K562 (cell line): ENCODE results near the gene PRKD1. TPM values are rescaled to one million over a fixed set of nuclear protein-coding genes. Genes with fewer than 3 reads are reported as not detected.

Experiments used
- ATAC-seq: fragments of 200-7000 bp; cut with Tn5 transposase; 3 replicates; pipeline ENCODE4 v1.9.1; 2020; ENCODE audit warnings: moderate library complexity
- BruUV-seq: library from RNA; stranded (reverse); fragments of 400-500 nt; replicated peaks from 2 replicates; lab custom pipeline; 2021; lab: Mats Ljungman, UMichigan
- CTCF ChIA-PET: fragments of 300-600 bp; formaldehyde crosslinking; extraction: SDS; loops from one replicate; lab custom pipeline; 2021; ENCODE audit warnings: low intra/inter-chr PET ratio; lab: Yijun Ruan, JAX
- POLR2A ChIA-PET: fragments of 300-600, 350-650 bp; sonication (Branson Sonifier 250); formaldehyde crosslinking; extraction: SDS; loops from one replicate; lab custom pipeline; 2021; ENCODE audit warnings: antibody characterized with exemption, inconsistent platforms; lab: Yijun Ruan, JAX
- DNase-seq, 4 experiments: peaks; one replicate each; pipeline versions ENCODE4 v3.0.0 to v3.0.0-alpha.2; 2011 to 2018; ENCODE audit warnings: low spot score in 3 of 4, mixed read lengths in 3 of 4; ENCODE audit errors: extremely low read depth in 1 of 4
- FAIRE-seq: peaks from 2 replicates; lab custom pipeline; 2011; peaks lifted over from hg19 to GRCh38; lab: Jason Lieb, UNC
- H2AFZ ChIP-seq: 2 replicates; pipeline ENCODE4 v1.6.0; 2011; ENCODE audit warnings: low read depth, low read length, control low read depth, inconsistent platforms
- H3K27ac ChIP-seq: fragments of 200-600 bp; 3 replicates; pipeline ENCODE4 v1.8.0; 2011; ENCODE audit warnings: low read depth, mild to moderate bottlenecking, control low read depth, inconsistent platforms, low read length, moderate library complexity, mixed read lengths; ENCODE audit errors: extremely low read depth
- H3K27me3 ChIP-seq, 2 experiments: fragments of 300-600 bp in 1 of 2; 2 replicates in 1 of 2; 3 replicates in 1 of 2; pipeline versions ENCODE4 v1.6.0 to v1.8.0; 2011; ENCODE audit warnings: inconsistent platforms in 2 of 2, low read length in 2 of 2, mild to moderate bottlenecking in 1 of 2, mixed read lengths in 1 of 2, moderate library complexity in 1 of 2; ENCODE audit not compliant: control insufficient read depth in 2 of 2, insufficient read depth in 2 of 2
- H3K36me3 ChIP-seq: fragments of 300-600 bp; 3 replicates; pipeline ENCODE4 v1.8.0; 2011; ENCODE audit warnings: mild to moderate bottlenecking, low read length, inconsistent platforms; ENCODE audit not compliant: control insufficient read depth, insufficient read depth
- H3K4me1 ChIP-seq, 2 experiments: fragments of 200-600 bp in 1 of 2; replicated peaks in 1 of 2; 2 replicates in 1 of 2; 3 replicates in 1 of 2; pipeline versions ENCODE4 v1.5.1 to v1.8.0; 2011; ENCODE audit warnings: inconsistent platforms in 2 of 2, low read length in 2 of 2, mild to moderate bottlenecking in 1 of 2, mixed read lengths in 1 of 2, moderate library complexity in 1 of 2; ENCODE audit not compliant: control insufficient read depth in 2 of 2, insufficient read depth in 2 of 2
- H3K4me2 ChIP-seq: 2 replicates; pipeline ENCODE4 v1.6.1; 2011; ENCODE audit warnings: low read length, control low read depth, inconsistent platforms, mixed read lengths; ENCODE audit not compliant: insufficient read depth
- H3K4me3 ChIP-seq: fragments of 200-600 bp; sonication (generic), shearing (Covaris generic); 2 replicates; pipeline ENCODE4 v1.5.1; 2016; ENCODE audit warnings: control low read depth, inconsistent platforms
- H3K79me2 ChIP-seq: fragments of 200-600 bp; 3 replicates; pipeline ENCODE4 v1.8.0; 2011; ENCODE audit warnings: low read length, inconsistent platforms; ENCODE audit not compliant: control insufficient read depth, insufficient read depth
- H3K9ac ChIP-seq, 2 experiments: 2 replicates each; pipeline versions ENCODE4 v1.6.0 to v1.6.1; 2011; ENCODE audit warnings: low read depth in 2 of 2, low read length in 2 of 2, control low read depth in 1 of 2, inconsistent platforms in 1 of 2, mild to moderate bottlenecking in 1 of 2, mixed read lengths in 1 of 2; ENCODE audit not compliant: insufficient read depth in 1 of 2
- H3K9me1 ChIP-seq: one replicate; pipeline ENCODE4 v1.6.0; 2011; ENCODE audit warnings: inconsistent platforms, mild to moderate bottlenecking, low read length, moderate library complexity; ENCODE audit not compliant: control insufficient read depth, insufficient read depth
- H3K9me3 ChIP-seq: replicated peaks from 2 replicates; pipeline ENCODE4 v1.5.1; 2011; ENCODE audit warnings: low read depth, low read length, inconsistent platforms; ENCODE audit not compliant: control insufficient read depth, insufficient read depth
- H4K20me1 ChIP-seq: replicated peaks from 2 replicates; pipeline ENCODE4 v1.6.1; 2011; ENCODE audit warnings: low read length, inconsistent platforms, mixed read lengths; ENCODE audit not compliant: control insufficient read depth, insufficient read depth
- ARID1B ChIP-seq: fragments of 450-650 bp; IDR thresholded peaks from 2 replicates; pipeline ENCODE4 v1.6.1; 2016; ENCODE audit warnings: antibody characterized with exemption, mild to moderate bottlenecking, inconsistent platforms
- BDP1 ChIP-seq: IDR thresholded peaks from 3 replicates; pipeline ENCODE4 v1.6.1; 2011; ENCODE audit not compliant: insufficient read length, insufficient read depth
- EP300 ChIP-seq: IDR thresholded peaks from 2 replicates; pipeline ENCODE4 v1.6.1; 2012; ENCODE audit warnings: low read length, improper control_type of control experiment
- FOXP4 ChIP-seq: sonication (generic); formaldehyde crosslinking; IDR thresholded peaks from 2 replicates; pipeline ENCODE4 v1.8.0; 2022; ENCODE audit warnings: mild to moderate bottlenecking, missing genetic modification reagents, borderline replicate concordance
- GTF2A2 ChIP-seq: IDR thresholded peaks from 2 replicates; pipeline ENCODE4 v1.6.1; 2016; ENCODE audit warnings: mild to moderate bottlenecking, missing genetic modification characterization, missing compliant biosample characterization
- JUND ChIP-seq, 2 experiments: IDR thresholded peaks; 2 replicates in 1 of 2; 3 replicates in 1 of 2; pipeline ENCODE4 v1.6.1; 2011; ENCODE audit warnings: borderline replicate concordance in 2 of 2, low read depth in 2 of 2, low read length in 2 of 2, improper control_type of control experiment in 1 of 2, missing biosample characterization in 1 of 2, missing genetic modification characterization in 1 of 2, missing genetic modification reagents in 1 of 2
- MAFG ChIP-seq: fragments of 450-650 bp; conservative IDR thresholded peaks from 2 replicates; pipeline ENCODE4 v1.6.1; 2016; ENCODE audit warnings: missing genetic modification characterization, missing compliant biosample characterization
- MAFK ChIP-seq: IDR thresholded peaks from 2 replicates; pipeline ENCODE4 v1.6.1; 2011; ENCODE audit warnings: low read length, improper control_type of control experiment
- MYBL2 ChIP-seq, 2 experiments: fragments of 450-650 bp in 1 of 2; sonication (generic) in 1 of 2; formaldehyde crosslinking in 1 of 2; IDR thresholded peaks; 2 replicates each; pipeline versions ENCODE4 v1.6.1 to v1.8.1; 2017 to 2022; ENCODE audit warnings: borderline replicate concordance in 1 of 2, inconsistent platforms in 1 of 2, low read depth in 1 of 2, mild to moderate bottlenecking in 1 of 2, missing genetic modification reagents in 1 of 2, moderate library complexity in 1 of 2
- PRPF4 ChIP-seq: fragments of 200-400 bp; formaldehyde crosslinking; IDR thresholded peaks from one replicate; pipeline ENCODE4 v1.6.1; 2017; ENCODE audit warnings: low read length, low read depth, mild to moderate bottlenecking; ENCODE audit not compliant: insufficient read depth, poor library complexity, severe bottlenecking
- RBBP5 ChIP-seq: fragments of 200-600 bp; sonication (generic); IDR thresholded peaks from 2 replicates; pipeline ENCODE4 v1.6.1; 2012; ENCODE audit warnings: borderline replicate concordance, mild to moderate bottlenecking, low read length, control low read depth, inconsistent platforms; ENCODE audit not compliant: insufficient read depth, poor library complexity, severe bottlenecking
- SMARCE1 ChIP-seq: fragments of 450-650 bp; IDR thresholded peaks from 2 replicates; pipeline ENCODE4 v1.7.1; 2016; ENCODE audit warnings: mild to moderate bottlenecking
- TCF15 ChIP-seq: fragments of 250-450 bp; sonication (Bioruptor Pico); IDR thresholded peaks from 2 replicates; pipeline ENCODE4 v1.8.0; 2022; ENCODE audit warnings: moderate library complexity, mild to moderate bottlenecking, inconsistent platforms
- WGBS: fragments of 100-300 bp; shearing (Covaris generic); methylation state at CpG from one replicate; pipeline ENCODE4 v1.1.6; 2016; ENCODE audit warnings: low coverage, mixed read lengths; ENCODE audit not compliant: insufficient coverage; ENCODE audit errors: missing lambda C conversion rate; 5-methylcytosine and 5-hydroxymethylcytosine counted together
- in situ Hi-C: fragments of 300-500 bp; cut with MboI; formaldehyde crosslinking; loops from 4 replicates; pipeline ENCODE4 v1.15.0; 2018; ENCODE audit warnings: inconsistent platforms, mixed read lengths
- intact Hi-C: fragments of 100-400 bp; cut with micrococcal nuclease; formaldehyde crosslinking; loops from 2 replicates; pipeline ENCODE4 v1.14.2; 2022
- polyA plus RNA-seq, 8 experiments: library from polyadenylated mRNA; depleted of rRNA in 4 of 8; stranded (reverse) in 5 of 8; unstranded in 3 of 8; fragments of >200 nt; fragmentation: Nextera tagmentation in 2 of 8; fragmentation: Illumina TruSeq in 1 of 8; extraction: Ambion mirVana in 2 of 8; extraction: Trizol in 1 of 8; gene quantifications; 2 replicates each; pipeline versions ENCODE4 v1.2.1 to v1.2.3, GENCODE V29; 2011 to 2014; ENCODE audit warnings: inconsistent platforms in 1 of 8, missing spikeins in 1 of 8
- total RNA-seq, 7 experiments: library from RNA; depleted of rRNA in 6 of 7; stranded (reverse); fragments of >200 nt in 6 of 7; fragmentation: Illumina TruSeq in 2 of 7; extraction: Trizol in 2 of 7; gene quantifications; 2 replicates each; pipeline versions ENCODE4 v1.2.1 to v1.2.3, GENCODE V29; 2011 to 2021; ENCODE audit warnings: low replicate concordance in 1 of 7
- TF ChIP-seq, protein P1 (sequence below): sonication (generic); formaldehyde crosslinking; IDR thresholded peaks from 2 replicates; pipeline ENCODE4 v1.4.0; 2020; ENCODE audit warnings: mild to moderate bottlenecking, missing genetic modification reagents

Gene PRKD1
- total and polyA plus RNA-seq, 9 of the 15 experiments (the other 6 are each of a cell fraction or from before 2014, with no cell fraction given) = 0.04 to 0.25 (median 0.13) TPM; not detected in 1

DNA sequence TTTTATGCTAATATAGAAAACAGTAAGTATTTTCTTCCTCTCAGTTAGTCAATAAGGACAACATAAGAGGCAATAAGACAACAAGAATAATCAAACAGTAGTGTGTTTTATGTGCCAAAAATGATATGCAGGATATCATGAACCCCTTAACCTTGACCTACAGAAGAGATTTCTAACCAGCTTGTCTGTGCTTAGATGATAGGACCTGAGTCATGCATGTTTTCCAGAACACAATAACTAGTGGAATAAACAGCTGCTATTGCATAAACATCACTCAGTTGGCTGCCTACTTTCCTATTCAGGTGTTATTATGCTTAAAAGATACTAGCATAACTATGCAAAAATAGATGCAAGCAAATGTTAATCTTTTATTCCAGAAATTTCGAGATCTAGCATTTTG lies 282.5 kb downstream of the PRKD1 start (continued):
- TF ChIP-seq JUND (IDR thresholded peaks at IDR 0.05; ENCODE audit: borderline replicate concordance, low read depth, low read length) = peak; percentile 20; the same call in 1 of the 2 replicates
- no peak for TF ChIP-seq JUND (tag; IDR thresholded peaks at IDR 0.05; ENCODE audit: borderline replicate concordance, low read depth, low read length)

DNA sequence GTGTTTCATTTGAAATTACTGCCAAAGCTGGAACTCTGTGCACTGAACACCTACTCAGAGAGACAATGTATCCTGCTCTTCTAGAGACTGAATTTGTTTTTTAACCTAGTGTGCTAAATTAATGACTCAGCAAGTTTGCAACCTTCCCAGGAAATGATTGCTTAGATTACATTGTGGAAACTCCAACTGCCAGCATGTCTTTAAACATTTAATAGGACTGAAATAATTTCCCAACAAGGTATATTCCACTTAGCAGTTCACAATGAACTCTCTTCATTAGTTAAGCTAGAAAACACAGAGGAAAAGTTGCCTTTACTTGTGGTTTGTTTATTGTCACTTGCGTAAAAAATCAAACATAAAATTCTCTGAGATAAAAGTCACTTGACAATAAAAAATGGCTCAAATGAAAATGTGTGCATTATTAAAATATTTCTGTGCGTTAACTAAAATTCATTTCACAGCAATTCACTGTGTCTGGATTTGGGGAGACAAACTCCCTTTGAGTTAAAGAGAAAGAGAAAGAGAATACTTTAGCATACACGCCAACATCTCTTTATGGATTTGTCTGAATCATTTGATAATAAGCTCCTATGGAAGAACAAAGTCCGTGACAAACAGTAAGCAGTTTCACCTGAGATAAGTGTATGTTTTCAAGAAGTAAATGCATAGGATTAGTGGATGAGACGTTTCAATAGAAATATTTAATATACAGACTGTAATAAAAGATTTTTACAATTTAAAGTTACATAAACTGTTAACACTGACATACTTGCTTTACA lies 284.0 kb downstream of the PRKD1 start:
- FAIRE-seq (peak; percentile 78), DNase-seq (peak in 2 of 4 experiments; percentile 10 to 40), ATAC-seq (peak; percentile 68; the same call in 2 of the 3 replicates)
- CTCF ChIA-PET = no interaction called here
- H3K9me1 ChIP-seq = no peaks in the 10 kb centered on the region
- H3K27me3 ChIP-seq = no peaks in the 10 kb centered on the region
- H3K4me1 ChIP-seq = peaks cover 0 to 13% of the 10 kb centered on the region in 2 experiments; a peak in 2 of 5 replicates
- peak overlapping the region in 1 of 2 experiments; percentile 16; a peak in 2 of 4 replicates for H3K9ac ChIP-seq
- no peaks in the 10 kb centered on the region; the same call in 2 of the 3 replicates for H3K36me3 ChIP-seq
- no peaks in the 10 kb centered on the region for H4K20me1 ChIP-seq
- intact Hi-C loops = no loop called here
- POLR2A ChIA-PET = no interaction called here
- peak overlapping the region; percentile 73 for H2AFZ ChIP-seq
- H3K4me3 ChIP-seq = no peak overlapping the region
- peak overlapping the region; percentile 66; the same call in 2 of the 3 replicates for H3K27ac ChIP-seq
- 25% methylated on average over 5 of the region's 5 CpGs for WGBS
- H3K79me2 ChIP-seq = no peaks in the 10 kb centered on the region
- in situ Hi-C loops = no loop called here
- peaks cover 17% of the 10 kb centered on the region for H3K9me3 ChIP-seq
- no TSS peak for BruUV-seq
- no peak overlapping the region for H3K4me2 ChIP-seq
- TF ChIP-seq, protein P1, sequence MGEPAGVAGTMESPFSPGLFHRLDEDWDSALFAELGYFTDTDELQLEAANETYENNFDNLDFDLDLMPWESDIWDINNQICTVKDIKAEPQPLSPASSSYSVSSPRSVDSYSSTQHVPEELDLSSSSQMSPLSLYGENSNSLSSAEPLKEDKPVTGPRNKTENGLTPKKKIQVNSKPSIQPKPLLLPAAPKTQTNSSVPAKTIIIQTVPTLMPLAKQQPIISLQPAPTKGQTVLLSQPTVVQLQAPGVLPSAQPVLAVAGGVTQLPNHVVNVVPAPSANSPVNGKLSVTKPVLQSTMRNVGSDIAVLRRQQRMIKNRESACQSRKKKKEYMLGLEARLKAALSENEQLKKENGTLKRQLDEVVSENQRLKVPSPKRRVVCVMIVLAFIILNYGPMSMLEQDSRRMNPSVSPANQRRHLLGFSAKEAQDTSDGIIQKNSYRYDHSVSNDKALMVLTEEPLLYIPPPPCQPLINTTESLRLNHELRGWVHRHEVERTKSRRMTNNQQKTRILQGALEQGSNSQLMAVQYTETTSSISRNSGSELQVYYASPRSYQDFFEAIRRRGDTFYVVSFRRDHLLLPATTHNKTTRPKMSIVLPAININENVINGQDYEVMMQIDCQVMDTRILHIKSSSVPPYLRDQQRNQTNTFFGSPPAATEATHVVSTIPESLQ = no peak
- TF ChIP-seq BDP1 (no peak), MAFG (tag) (peak; percentile 98), EP300 (peak; percentile 68), MAFK (peak; percentile 98), RBBP5 (no peak), GTF2A2 (tag) (no peak), PRPF4 (no peak), ARID1B (peak; percentile 51), SMARCE1 (0 out of 2 replicates have a peak, but pooled peaks have one; percentile 16), FOXP4 (CRISPR knock-in tag) (no peak), MYBL2 (IDR thresholded peaks at IDR 0.05; ENCODE audit: low read depth) (0 out of 2 replicates have a peak, but pooled peaks have one; percentile 29), MYBL2 (CRISPR knock-in tag; IDR thresholded peaks at IDR 0.05; ENCODE audit: borderline replicate concordance) (no peak), TCF15 (no peak)
